Measurements from ENCODE around the gene MRPL17. TPM values are rescaled to one million over a fixed set of nuclear protein-coding genes. Genes with fewer than 3 reads are reported as not detected.
"Not testable (repeated sequence)": the region's sequence is repeated elsewhere in the genome, so short reads cannot be mapped to it uniquely, and the experiment has no call there.

The MRPL17 gene
- total and polyA plus RNA-seq, 4 donors = 14.0 to 21.8 (median 19.0) TPM

- no peak overlapping the region for H3K9ac ChIP-seq (ENCODE audit: low read depth in 1 of 2, low read length in 2 of 2)
- H3K36me3 ChIP-seq (ENCODE audit: control insufficient read depth in 4 of 4, insufficient read depth in 3 of 4, low read depth in 1 of 4, low read length in 3 of 4) = no peaks in the 10 kb centered on the region
- H3K4me1 ChIP-seq (ENCODE audit: control insufficient read depth in 4 of 4, insufficient read depth in 4 of 4, low read length in 3 of 4) = peaks cover 0 to 4% (median 2%) of the 10 kb centered on the region in 4 donors
- no peak for DNase-seq (ENCODE audit: low spot score)
- TF ChIP-seq ZBTB33 (IDR thresholded peaks at IDR 0.05) = no peak
- 66% methylated on average over 4 of the region's 4 CpGs for WGBS
- H3K4me3 ChIP-seq (ENCODE audit: low read depth in 1 of 3, low read length in 3 of 3) = no peak overlapping the region
- no peak overlapping the region for H3K27ac ChIP-seq (ENCODE audit: low read depth in 1 of 2, low read length in 2 of 2)
- no peaks in the 10 kb centered on the region for H3K9me3 ChIP-seq (ENCODE audit: control insufficient read depth in 4 of 4, low read length in 3 of 4)
- H3K27me3 ChIP-seq (ENCODE audit: control insufficient read depth in 4 of 4, insufficient read depth in 4 of 4, low read length in 3 of 4) = no peaks in the 10 kb centered on the region
Measured at GRCh38 chr11:6687876-6688275, 4.7 kb upstream of the MRPL17 start.

GRCh38 chr11:6686006-6686405 is 2.9 kb upstream of the MRPL17 start:
- TF ChIP-seq JUND (IDR thresholded peaks at IDR 0.05) (no peak), YY1 (IDR thresholded peaks at IDR 0.05) (no peak), HNF4A (conservative IDR thresholded peaks at IDR 0.05) (no peak), NR2F2 (IDR thresholded peaks at IDR 0.05) (no peak), CTCF (IDR thresholded peaks at IDR 0.05; ENCODE audit: low read depth, low read length, missing input control) (no peak), SP1 (IDR thresholded peaks at IDR 0.05) (no peak), ATF3 (IDR thresholded peaks at IDR 0.05) (no peak), TAF1 (conservative IDR thresholded peaks at IDR 0.05) (no peak), RAD21 (IDR thresholded peaks at IDR 0.05) (no peak), HNF4G (IDR thresholded peaks at IDR 0.05) (no peak)
- peaks cover 2 to 13% (median 9%) of the 10 kb centered on the region in 4 donors for H3K4me1 ChIP-seq (ENCODE audit: control insufficient read depth in 4 of 4, insufficient read depth in 4 of 4, low read length in 3 of 4)
- no peaks in the 10 kb centered on the region for H3K9me3 ChIP-seq (ENCODE audit: control insufficient read depth in 4 of 4, low read length in 3 of 4)
- no peak overlapping the region for H3K4me3 ChIP-seq (ENCODE audit: low read depth in 1 of 3, low read length in 3 of 3)
- no peaks in the 10 kb centered on the region for H3K27me3 ChIP-seq (ENCODE audit: control insufficient read depth in 4 of 4, insufficient read depth in 4 of 4, low read length in 3 of 4)
- H3K27ac ChIP-seq (ENCODE audit: low read depth in 1 of 2, low read length in 2 of 2) = no peak overlapping the region
- peaks cover 0 to 3% (median under 1%) of the 10 kb centered on the region in 4 donors for H3K36me3 ChIP-seq (ENCODE audit: control insufficient read depth in 4 of 4, insufficient read depth in 3 of 4, low read depth in 1 of 4, low read length in 3 of 4)
- no peak overlapping the region for H3K9ac ChIP-seq (ENCODE audit: low read depth in 1 of 2, low read length in 2 of 2)
- DNase-seq (ENCODE audit: low spot score) = no peak

GRCh38 chr11:6684068-6684467 is 928 bp upstream of the MRPL17 start:
- not testable (repeated sequence) for H3K4me3 ChIP-seq (ENCODE audit: low read depth in 1 of 3, low read length in 3 of 3); H3K36me3 ChIP-seq (ENCODE audit: control insufficient read depth in 4 of 4, insufficient read depth in 3 of 4, low read depth in 1 of 4, low read length in 3 of 4); H3K9me3 ChIP-seq (ENCODE audit: control insufficient read depth in 4 of 4, low read length in 3 of 4); DNase-seq (ENCODE audit: low spot score); H3K27me3 ChIP-seq (ENCODE audit: control insufficient read depth in 4 of 4, insufficient read depth in 4 of 4, low read length in 3 of 4); H3K27ac ChIP-seq (ENCODE audit: low read depth in 1 of 2, low read length in 2 of 2)
- Histone ChIP-seq H3K4me1 (ENCODE audit: control insufficient read depth in 4 of 4, insufficient read depth in 4 of 4, low read length in 3 of 4) (peaks cover 2 to 13% (median 9%) of the 10 kb centered on the region in 4 donors), H3K9ac (ENCODE audit: low read depth in 1 of 2, low read length in 2 of 2) (peak overlapping the region; percentile 58 to 98)
- 93% methylated on average over 14 of the region's 14 CpGs for WGBS

Measured in liver (tissue), 9 donors.